ENCODE measurements around the gene AKR1C8.

AKR1C8 gene

DNA sequence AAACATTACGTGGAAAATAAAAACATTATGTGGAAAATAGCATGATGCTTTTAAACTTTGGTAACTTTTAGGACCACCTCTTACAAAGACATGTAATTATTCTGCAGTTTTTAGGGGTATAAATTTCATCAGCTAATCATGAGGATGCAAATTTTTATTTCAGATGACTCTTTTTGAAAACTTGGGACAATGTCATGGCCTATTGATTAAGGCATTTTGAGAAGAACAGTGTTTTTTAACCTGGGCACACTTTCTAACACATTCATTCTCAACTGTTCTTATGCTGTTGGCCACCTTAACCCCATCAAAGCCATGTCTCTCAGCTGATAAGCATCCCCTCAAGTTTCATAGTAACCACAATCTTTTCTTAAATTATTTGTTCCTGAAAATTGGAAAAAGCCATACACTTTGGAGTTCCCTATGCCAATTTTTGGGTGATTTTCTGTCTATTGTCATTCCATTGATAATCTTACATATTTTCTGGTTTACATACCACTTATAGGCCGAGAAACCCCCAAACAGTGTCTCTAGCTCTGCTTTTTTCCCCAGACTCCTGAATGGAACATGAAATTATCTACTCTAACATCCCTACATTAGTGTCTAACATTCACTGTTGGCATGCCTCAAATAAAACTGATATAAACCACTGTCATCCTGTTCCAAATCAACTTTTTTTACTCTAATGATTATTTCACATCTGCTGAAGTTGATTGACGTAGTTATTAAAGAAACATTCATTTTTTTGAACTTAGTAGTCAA, 76.1 kb downstream of the AKR1C8 start:
- no peak for DNase-seq (ENCODE audit: insufficient read length, low spot score)
- TF ChIP-seq POLR2AphosphoS5 (IDR thresholded peaks at IDR 0.05; ENCODE audit: low read depth, low read length), result no peak
- no peak for TF ChIP-seq PAX5 (IDR thresholded peaks at IDR 0.05; ENCODE audit: insufficient read depth, low read length, severe bottlenecking)
- TF ChIP-seq TAF1 (IDR thresholded peaks at IDR 0.05; ENCODE audit: low read depth, low read length), result no peak
- TF ChIP-seq POU2F2 (IDR thresholded peaks at IDR 0.05; ENCODE audit: low read depth, low read length), result no peak
- no peak for FAIRE-seq

DNA sequence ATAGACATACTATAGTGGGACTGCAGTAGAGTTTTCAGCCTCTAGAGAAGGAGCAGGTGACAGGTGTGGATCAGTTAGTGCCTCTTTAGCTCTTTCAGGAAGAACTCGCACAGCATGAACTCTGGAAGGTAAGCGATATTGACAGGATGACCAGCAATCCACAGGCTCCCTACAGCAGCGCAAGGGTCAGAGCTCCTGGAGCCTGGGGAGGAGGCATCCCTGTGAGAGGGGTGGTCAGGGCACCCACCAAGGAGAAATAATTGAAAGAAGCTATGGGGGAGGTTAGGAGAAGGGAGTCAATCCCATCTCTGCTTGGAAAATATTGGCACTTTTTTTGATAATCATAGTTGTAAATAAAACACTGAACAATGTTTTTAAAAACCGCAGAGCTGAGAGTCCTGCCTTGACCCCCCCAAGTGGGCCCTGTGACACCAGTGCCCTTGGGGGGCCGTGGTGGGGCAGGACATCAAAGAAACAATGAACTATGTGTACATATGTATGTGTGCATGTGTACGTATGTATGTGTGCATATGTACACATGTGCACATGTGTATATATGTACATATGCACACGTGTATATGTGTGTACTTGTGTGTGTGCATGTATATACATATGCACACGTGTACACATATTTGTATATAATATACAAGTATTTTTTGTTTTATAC, 77.0 kb downstream of the AKR1C8 start:
- TF ChIP-seq PAX5 (IDR thresholded peaks at IDR 0.05; ENCODE audit: insufficient read depth, low read length, severe bottlenecking), result no peak
- TF ChIP-seq POLR2AphosphoS5 (IDR thresholded peaks at IDR 0.05; ENCODE audit: low read depth, low read length), result no peak
- no peak for TF ChIP-seq TAF1 (IDR thresholded peaks at IDR 0.05; ENCODE audit: low read depth, low read length)
- no peak for TF ChIP-seq POLR2A (IDR thresholded peaks at IDR 0.05; ENCODE audit: low read depth, low read length)
- no peak for TF ChIP-seq SPI1 (IDR thresholded peaks at IDR 0.05; ENCODE audit: low read depth, low read length)
- TF ChIP-seq POU2F2 (IDR thresholded peaks at IDR 0.05; ENCODE audit: low read depth, low read length), result no peak
- DNase-seq (ENCODE audit: insufficient read length, low spot score) (no peak), FAIRE-seq (no peak)

DNA sequence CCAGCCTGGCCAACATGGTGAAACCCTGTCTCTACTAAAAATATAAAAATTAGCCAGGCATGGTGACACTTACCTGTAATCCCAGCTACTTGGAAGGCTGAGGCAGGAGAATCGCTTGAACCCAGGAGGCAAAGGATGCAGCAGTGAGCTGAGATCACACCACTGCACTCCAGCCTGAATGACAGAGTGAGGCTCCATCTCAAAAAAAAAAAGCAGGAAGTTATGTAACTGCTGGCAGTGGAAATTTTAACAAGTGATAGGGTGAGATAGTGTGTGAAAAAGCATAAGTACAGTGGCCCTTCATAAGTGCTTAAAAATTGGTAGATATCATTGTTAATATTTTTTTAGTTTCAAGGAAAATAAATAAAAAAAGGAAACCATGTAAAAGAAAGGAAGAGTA, 78.4 kb downstream of the AKR1C8 start:
- FAIRE-seq (no peak), DNase-seq (ENCODE audit: insufficient read length, low spot score) (no peak)

DNA sequence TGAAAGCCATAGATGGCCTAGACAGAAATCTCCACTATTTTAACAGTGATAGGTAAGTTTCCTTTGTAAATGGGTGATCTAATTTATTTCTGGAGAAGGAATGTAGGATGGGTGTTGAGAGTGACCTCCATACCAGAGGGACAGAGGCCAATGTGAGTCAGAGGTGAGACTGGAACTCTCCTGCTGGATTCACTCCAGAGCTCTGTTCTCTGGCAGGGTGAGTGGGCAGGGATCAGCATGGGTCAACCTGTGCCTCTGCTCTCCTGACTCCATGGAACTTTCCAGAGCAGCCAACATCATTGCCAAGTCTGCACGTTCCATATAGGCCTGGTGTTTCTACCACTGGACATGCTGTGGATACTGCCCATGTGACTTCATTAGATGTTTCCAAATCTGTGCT, 79.3 kb downstream of the AKR1C8 start:
- no peak for DNase-seq (ENCODE audit: insufficient read length, low spot score)
- no peak for TF ChIP-seq POLR2AphosphoS5 (IDR thresholded peaks at IDR 0.05; ENCODE audit: low read depth, low read length)
- no peak for TF ChIP-seq SPI1 (IDR thresholded peaks at IDR 0.05; ENCODE audit: low read depth, low read length)
- TF ChIP-seq PAX5 (IDR thresholded peaks at IDR 0.05; ENCODE audit: insufficient read depth, low read length, severe bottlenecking), result no peak
- no peak for TF ChIP-seq POU2F2 (IDR thresholded peaks at IDR 0.05; ENCODE audit: low read depth, low read length)
- TF ChIP-seq TAF1 (IDR thresholded peaks at IDR 0.05; ENCODE audit: low read depth, low read length), result no peak
- no peak for FAIRE-seq

More for the DNA sequence above, 78.4 kb downstream of the AKR1C8 start:
- TF ChIP-seq SPI1 (IDR thresholded peaks at IDR 0.05; ENCODE audit: low read depth, low read length), result no peak
- TF ChIP-seq TAF1 (IDR thresholded peaks at IDR 0.05; ENCODE audit: low read depth, low read length), result no peak
- no peak for TF ChIP-seq PAX5 (IDR thresholded peaks at IDR 0.05; ENCODE audit: insufficient read depth, low read length, severe bottlenecking)
- TF ChIP-seq POLR2A (IDR thresholded peaks at IDR 0.05; ENCODE audit: low read depth, low read length), result no peak
- TF ChIP-seq POLR2AphosphoS5 (IDR thresholded peaks at IDR 0.05; ENCODE audit: low read depth, low read length), result no peak
- no peak for TF ChIP-seq POU2F2 (IDR thresholded peaks at IDR 0.05; ENCODE audit: low read depth, low read length)

Measured in GM12891 (cell line).